ENCODE measurements around the gene MINDY4. TPM values are rescaled to one million over a fixed set of nuclear protein-coding genes. Genes with fewer than 3 reads are reported as not detected.

The MINDY4 gene
- total and polyA plus RNA-seq, 2 of the 4 experiments (the other 2 are of a cell fraction) = 1.8 to 3.6 TPM

- no peak for TF ChIP-seq BHLHE40 (IDR thresholded peaks at IDR 0.05; ENCODE audit: low read depth, low read length)
Measured at GRCh38 chr7:30743371-30744074, 27.7 kb upstream of the MINDY4 start (continued).

DNA sequence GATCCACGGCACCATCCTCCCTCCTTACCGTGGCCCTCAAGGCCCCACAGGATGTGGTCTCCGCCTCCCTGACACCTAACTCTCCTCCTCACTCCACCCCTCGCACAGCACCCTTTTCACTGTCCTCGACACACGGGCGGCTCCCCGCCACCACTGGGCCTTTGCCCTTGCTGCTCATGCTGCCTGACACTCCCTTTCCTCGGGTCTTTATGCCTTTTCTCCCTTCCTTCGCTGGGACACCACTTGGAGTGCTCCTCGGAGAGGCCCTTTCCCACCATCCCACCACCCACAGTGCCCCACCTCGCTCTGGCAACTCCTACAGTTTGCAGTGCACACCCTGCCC lies 27.2 kb upstream of the MINDY4 start:
- Histone ChIP-seq H3K18ac (ENCODE audit: low read depth, low read length) (no peak overlapping the region), H3K14ac (replicated peaks; ENCODE audit: low read depth, low read length) (no peak overlapping the region), H2BK120ac (ENCODE audit: low read depth, low read length) (no peak overlapping the region), H3K9me3 (ENCODE audit: control insufficient read depth, insufficient read depth, low read length) (no peaks in the 10 kb centered on the region), H2AFZ (replicated peaks; ENCODE audit: low read length, poor library complexity) (no peak overlapping the region), H3K4me2 (ENCODE audit: low read depth, low read length) (no peak overlapping the region), H3K4ac (ENCODE audit: low read depth, low read length) (no peak overlapping the region), H2AK9ac (replicated peaks; ENCODE audit: low read depth, low read length, poor library complexity) (no peak overlapping the region), H4K20me1 (ENCODE audit: insufficient read depth, low read length) (no peaks in the 10 kb centered on the region), H3K9me1 (ENCODE audit: insufficient read depth, low read length) (no peaks in the 10 kb centered on the region), H3K4me3 (ENCODE audit: insufficient read depth, low read depth, low read length) (no peak overlapping the region), H2BK5ac (ENCODE audit: low read depth, low read length, poor library complexity, severe bottlenecking) (no peak overlapping the region), H4K5ac (ENCODE audit: low read depth, low read length) (no peak overlapping the region), H3K36me3 (ENCODE audit: control insufficient read depth, insufficient read depth, low read length) (no peaks in the 10 kb centered on the region), H3K4me1 (ENCODE audit: control insufficient read depth, insufficient read depth, low read length) (no peaks in the 10 kb centered on the region), H2BK20ac (ENCODE audit: low read depth, low read length) (no peak overlapping the region), H3K27ac (ENCODE audit: insufficient read depth, low read length) (no peak overlapping the region), H2AK5ac (ENCODE audit: low read depth, low read length) (no peak overlapping the region), H3K79me1 (ENCODE audit: low read depth in 1 of 2, low read length in 2 of 2) (no peaks in the 10 kb centered on the region), H3K23ac (ENCODE audit: low read depth, low read length) (no peak overlapping the region), H4K91ac (ENCODE audit: insufficient read depth, low read depth, low read length) (no peak overlapping the region), H2BK15ac (ENCODE audit: low read depth, low read length) (no peak overlapping the region; the same call in 2 of the 3 replicates), H3K27me3 (ENCODE audit: control insufficient read depth, insufficient read depth, low read length) (peaks cover 2% of the 10 kb centered on the region; the same call in 1 of the 2 replicates), H3K56ac (ENCODE audit: extremely low read depth, insufficient read depth, low read length) (no peak overlapping the region), H4K8ac (ENCODE audit: low read depth in 2 of 2, low read length in 2 of 2) (no peak overlapping the region), H3K9ac (ENCODE audit: low read depth, low read length) (no peak overlapping the region)
- in situ Hi-C loops (cut with MboI; ENCODE audit: low sequenced_read_pairs) = no loop called here
- ATAC-seq (ENCODE audit: low read depth) = no peak
- dilution Hi-C loops (cut with HindIII; ENCODE audit: low sequenced_read_pairs, unreplicated experiment) = no loop called here
- no peak for DNase-seq
- 78% methylated on average over 9 of the region's 12 CpGs; no CpG with 5 or more reads in 1 of the 2 experiments for WGBS, 2 experiments (ENCODE audit: extremely low coverage in 2 of 2, insufficient read length in 1 of 2)
- no TSS peak for BruUV-seq (replicated peaks)
- ChIA-PET CTCF (interaction anchor here (1.0 kb wide), 1 partner anchor 239 kb away, joined by 3 read pairs; no protein-coding TSS in a partner anchor), POLR2A (ENCODE audit: unreplicated experiment) (no interaction called here)
- intact Hi-C loops (cut with micrococcal nuclease) = loop anchor here (5.0 kb wide), 2 partner anchors 117 to 238 kb away; no protein-coding TSS in a partner anchor
- TF ChIP-seq MAZ (IDR thresholded peaks at IDR 0.05; ENCODE audit: borderline replicate concordance, low read depth, low read length) (no peak), MAFK (IDR thresholded peaks at IDR 0.05; ENCODE audit: low read depth, low read length) (no peak), SMC3 (IDR thresholded peaks at IDR 0.05; ENCODE audit: low read depth, low read length) (no peak), NFE2L2 (IDR thresholded peaks at IDR 0.05; ENCODE audit: low read depth, low read length) (no peak), USF2 (IDR thresholded peaks at IDR 0.05; ENCODE audit: low read depth, low read length) (no peak), MXI1 (IDR thresholded peaks at IDR 0.05; ENCODE audit: borderline replicate concordance, low read depth, low read length) (no peak), FOS (IDR thresholded peaks at IDR 0.05; ENCODE audit: low read depth, low read length) (no peak), RFX5 (IDR thresholded peaks at IDR 0.05; ENCODE audit: low read depth, low read length) (no peak), CEBPB (IDR thresholded peaks at IDR 0.05; ENCODE audit: low read depth, low read length) (no peak), POLR2A (IDR thresholded peaks at IDR 0.05; ENCODE audit: low read depth, low read length) (no peak)
- TF ChIP-seq, protein P1, sequence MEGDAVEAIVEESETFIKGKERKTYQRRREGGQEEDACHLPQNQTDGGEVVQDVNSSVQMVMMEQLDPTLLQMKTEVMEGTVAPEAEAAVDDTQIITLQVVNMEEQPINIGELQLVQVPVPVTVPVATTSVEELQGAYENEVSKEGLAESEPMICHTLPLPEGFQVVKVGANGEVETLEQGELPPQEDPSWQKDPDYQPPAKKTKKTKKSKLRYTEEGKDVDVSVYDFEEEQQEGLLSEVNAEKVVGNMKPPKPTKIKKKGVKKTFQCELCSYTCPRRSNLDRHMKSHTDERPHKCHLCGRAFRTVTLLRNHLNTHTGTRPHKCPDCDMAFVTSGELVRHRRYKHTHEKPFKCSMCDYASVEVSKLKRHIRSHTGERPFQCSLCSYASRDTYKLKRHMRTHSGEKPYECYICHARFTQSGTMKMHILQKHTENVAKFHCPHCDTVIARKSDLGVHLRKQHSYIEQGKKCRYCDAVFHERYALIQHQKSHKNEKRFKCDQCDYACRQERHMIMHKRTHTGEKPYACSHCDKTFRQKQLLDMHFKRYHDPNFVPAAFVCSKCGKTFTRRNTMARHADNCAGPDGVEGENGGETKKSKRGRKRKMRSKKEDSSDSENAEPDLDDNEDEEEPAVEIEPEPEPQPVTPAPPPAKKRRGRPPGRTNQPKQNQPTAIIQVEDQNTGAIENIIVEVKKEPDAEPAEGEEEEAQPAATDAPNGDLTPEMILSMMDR (conservative IDR thresholded peaks at IDR 0.05; ENCODE audit: low read depth, low read length) = no peak
- TF ChIP-seq, protein P2, sequence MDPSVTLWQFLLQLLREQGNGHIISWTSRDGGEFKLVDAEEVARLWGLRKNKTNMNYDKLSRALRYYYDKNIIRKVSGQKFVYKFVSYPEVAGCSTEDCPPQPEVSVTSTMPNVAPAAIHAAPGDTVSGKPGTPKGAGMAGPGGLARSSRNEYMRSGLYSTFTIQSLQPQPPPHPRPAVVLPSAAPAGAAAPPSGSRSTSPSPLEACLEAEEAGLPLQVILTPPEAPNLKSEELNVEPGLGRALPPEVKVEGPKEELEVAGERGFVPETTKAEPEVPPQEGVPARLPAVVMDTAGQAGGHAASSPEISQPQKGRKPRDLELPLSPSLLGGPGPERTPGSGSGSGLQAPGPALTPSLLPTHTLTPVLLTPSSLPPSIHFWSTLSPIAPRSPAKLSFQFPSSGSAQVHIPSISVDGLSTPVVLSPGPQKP (IDR thresholded peaks at IDR 0.05; ENCODE audit: borderline replicate concordance, low read depth, low read length) = no peak

Data from IMR-90 (cell line).